Smooth muscle cell of the coronary artery (primary cell): ENCODE results near the gene TMEM128. TPM values are rescaled to one million over a fixed set of nuclear protein-coding genes. Genes with fewer than 3 reads are reported as not detected.

Experiments
- total RNA-seq: library from RNA; depleted of rRNA; stranded (reverse); fragments of >200 nt; gene quantifications from 2 replicates; pipeline ENCODE4 v1.2.3, GENCODE V29; 2014; ENCODE audit warnings: low replicate concordance

TMEM128 gene, protein sequence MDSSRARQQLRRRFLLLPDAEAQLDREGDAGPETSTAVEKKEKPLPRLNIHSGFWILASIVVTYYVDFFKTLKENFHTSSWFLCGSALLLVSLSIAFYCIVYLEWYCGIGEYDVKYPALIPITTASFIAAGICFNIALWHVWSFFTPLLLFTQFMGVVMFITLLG
- total RNA-seq = 15.7 and 25.4 TPM in 2 replicates

DNA sequence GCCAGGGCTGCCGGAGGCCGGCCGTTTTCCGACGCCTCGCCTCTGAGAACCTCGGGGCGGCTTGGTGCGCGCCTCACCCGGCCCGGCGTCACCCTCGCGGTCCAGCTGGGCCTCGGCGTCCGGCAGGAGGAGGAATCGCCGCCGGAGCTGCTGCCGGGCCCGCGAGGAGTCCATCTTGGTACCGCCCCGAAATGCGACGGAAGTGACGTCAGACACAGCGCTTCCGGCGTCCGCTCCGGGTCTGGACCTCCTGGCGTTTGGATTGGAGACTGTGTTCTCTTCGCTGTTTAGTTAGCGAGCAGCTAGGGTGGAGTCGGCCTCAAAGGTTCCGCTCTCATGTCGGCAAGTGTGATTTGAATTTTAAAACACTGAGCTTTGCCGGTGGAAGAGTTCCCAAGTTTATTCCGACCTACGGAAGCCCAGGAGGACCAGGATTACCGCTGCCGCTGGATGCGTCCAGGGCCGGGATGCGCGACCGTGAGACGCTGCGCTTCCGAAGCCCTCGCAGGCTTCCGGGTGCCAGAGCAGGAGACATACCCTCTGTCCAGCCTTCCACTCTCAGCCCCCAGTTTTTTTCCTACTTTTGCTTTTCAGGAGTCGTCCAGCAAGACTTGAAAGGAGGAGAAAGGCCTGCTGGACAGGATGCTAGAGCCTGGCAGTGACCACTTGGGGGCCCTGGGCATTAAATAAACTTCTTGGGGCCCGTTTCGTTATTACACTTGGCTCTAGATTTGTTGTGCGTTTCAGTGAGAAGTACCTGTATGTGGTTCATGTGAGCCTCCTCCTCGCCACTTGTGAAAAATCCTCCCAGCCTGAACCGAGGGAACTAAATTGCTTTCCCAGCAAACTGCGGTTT is at the start of gene TMEM128:
Gene TMEM128, minus strand, starts transcription at position 195 of the 856 bp plus-strand sequence. Its CDS starts 21 bp downstream, at position 174.

DNA sequence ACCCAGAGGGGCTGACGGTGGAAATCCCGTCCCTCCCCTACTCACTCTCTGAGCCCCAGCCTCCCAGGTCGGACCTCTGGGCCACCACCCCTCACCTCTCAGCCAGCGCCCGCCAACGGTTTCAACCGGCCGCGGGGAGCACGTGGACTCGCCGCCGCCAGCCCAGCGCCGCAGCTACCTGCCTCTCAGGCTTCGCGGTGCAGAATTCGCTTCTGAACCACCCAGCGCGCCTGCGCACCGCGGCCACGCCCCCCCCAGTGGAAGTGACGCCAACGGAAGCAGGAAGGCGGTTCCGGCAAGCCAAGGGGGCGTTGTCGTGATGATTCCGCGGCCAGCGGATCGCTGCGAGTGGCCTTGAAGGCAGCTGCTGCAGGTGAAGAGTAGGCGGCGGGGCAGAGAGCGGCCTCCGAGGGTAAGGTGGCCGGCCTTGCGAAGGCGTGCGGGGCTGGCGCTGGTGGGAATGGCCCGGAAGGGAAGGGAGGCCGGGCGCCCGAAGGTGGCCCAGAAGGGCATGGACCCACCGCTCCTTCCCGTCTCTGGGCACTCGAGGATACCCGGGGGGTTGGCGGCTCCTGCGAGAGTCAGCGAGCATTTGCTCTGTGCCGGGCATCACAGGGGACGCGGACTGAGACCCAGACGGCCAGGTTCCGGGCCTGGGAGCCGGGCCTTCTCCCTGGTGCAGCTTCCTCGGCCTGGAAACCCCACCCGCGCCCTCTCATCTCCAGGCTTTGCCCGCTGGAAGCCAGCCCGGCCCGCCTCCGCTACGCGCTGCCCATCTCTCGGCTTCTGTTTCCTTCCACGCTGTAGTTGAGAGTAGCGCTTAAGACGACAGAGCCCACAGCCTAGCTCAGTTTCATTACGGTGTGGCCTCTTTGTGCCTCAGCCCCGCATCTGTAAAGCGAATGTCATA is 42.2 kb upstream of the TMEM128 start, which contains the start of the genes LYAR and ZBTB49:
Gene LYAR, minus strand, starts transcription at position 214 of the 910 bp plus-strand sequence. CDS start 6,412 bp downstream, outside the sequence.
Gene ZBTB49, plus strand, starts transcription at position 311 of the 910 bp plus-strand sequence. CDS start 9,695 bp downstream, outside the sequence.

DNA sequence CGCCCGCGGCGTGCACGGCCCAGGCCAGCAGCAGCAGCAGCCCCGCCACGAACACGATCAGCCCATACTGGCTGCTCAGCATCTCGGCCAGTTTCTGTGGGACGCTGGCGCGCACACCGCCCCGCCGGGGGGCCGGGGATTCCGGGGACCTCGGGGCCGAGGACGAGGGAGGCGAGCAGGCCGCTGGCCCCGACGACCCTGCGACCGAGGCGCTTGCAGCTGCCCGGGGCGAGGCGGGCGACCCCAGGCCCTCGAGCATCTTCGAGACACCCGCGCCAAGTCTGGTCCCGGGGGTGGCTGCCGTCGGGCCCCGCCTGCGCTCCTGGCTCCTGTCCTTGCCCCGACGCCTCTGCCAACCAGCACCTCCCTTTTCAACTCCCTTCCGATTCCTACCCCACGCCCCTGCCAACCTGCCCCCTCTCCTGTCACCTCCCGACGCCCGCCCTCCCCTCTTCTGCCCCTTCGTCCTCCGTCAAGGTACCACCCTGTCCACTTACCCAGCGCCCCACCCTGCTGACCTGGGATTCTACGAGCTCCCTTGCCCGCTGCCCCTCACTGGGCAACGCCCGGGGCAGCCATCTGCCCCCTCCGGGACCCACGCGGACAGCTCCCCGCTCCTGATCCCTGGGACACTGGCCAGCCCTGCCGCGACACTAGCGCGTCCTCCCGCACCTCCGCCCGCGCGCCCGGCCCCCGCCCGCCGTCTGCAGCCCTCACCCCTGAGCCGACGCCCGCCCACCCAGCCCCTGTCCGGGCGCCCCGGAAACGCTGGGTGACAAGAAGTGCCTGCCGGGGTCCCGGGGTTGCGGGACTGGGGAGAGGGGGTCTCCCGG is 21.2 kb downstream of the TMEM128 start, which contains the start of gene OTOP1:
Gene OTOP1, minus strand, starts transcription at position 324 of the 833 bp plus-strand sequence. Its CDS starts 65 bp downstream, at position 259.

Other genes with a start within 250 kb of the TMEM128 start
- not detected in 2 replicates for gene OTOP1, start 21.3 kb downstream of the TMEM128 start, total RNA-seq
- gene LYAR, start 41.9 kb upstream of the TMEM128 start, total RNA-seq = 4.2 and 8.6 TPM in 2 replicates
- gene ZBTB49, start 42.0 kb upstream of the TMEM128 start, total RNA-seq = 2.6 and 4.6 TPM in 2 replicates
- gene NSG1, start 138.9 kb upstream of the TMEM128 start, total RNA-seq = 0.23 and 35.2 TPM in 2 replicates